ENCODE data around the gene KCTD3.

The KCTD3 gene

GRCh38 chr1:215566556-215567490, at the start of gene KCTD3:
Gene KCTD3 (plus strand): TSS chr1:215567304. CDS start chr1:215567686, 382 bp downstream.
- peak; percentile 50 for DNase-seq (ENCODE audit: low read depth)

- DNase-seq (ENCODE audit: low read depth), result peak; percentile 67
These were observed 49.6 kb upstream of the KCTD3 start for GRCh38 chr1:215517441-215517891.

GRCh38 chr1:215518594-215518993, 48.5 kb upstream of the KCTD3 start:
- DNase-seq (ENCODE audit: low read depth), result no peak

- DNase-seq (ENCODE audit: low read depth), result no peak
These were observed 45.8 kb upstream of the KCTD3 start for GRCh38 chr1:215521279-215521678.

GRCh38 chr1:215523128-215523861, 43.8 kb upstream of the KCTD3 start:
- no peak for DNase-seq (ENCODE audit: low read depth)

- DNase-seq (ENCODE audit: low read depth), result no peak
These were observed 43.2 kb upstream of the KCTD3 start for GRCh38 chr1:215523906-215524305.

GRCh38 chr1:215526147-215526845, 40.8 kb upstream of the KCTD3 start:
- DNase-seq (ENCODE audit: low read depth), result no peak

GRCh38 chr1:215526846-215527151, 40.3 kb upstream of the KCTD3 start:
- DNase-seq (ENCODE audit: low read depth), result no peak

GRCh38 chr1:215529111-215529510, 38.0 kb upstream of the KCTD3 start:
- DNase-seq (ENCODE audit: low read depth), result no peak

GRCh38 chr1:215529571-215529970, 37.5 kb upstream of the KCTD3 start:
- no peak for DNase-seq (ENCODE audit: low read depth)

GRCh38 chr1:215530401-215530984, 36.6 kb upstream of the KCTD3 start:
- no peak for DNase-seq (ENCODE audit: low read depth)

GRCh38 chr1:215539803-215540570, 27.1 kb upstream of the KCTD3 start:
- no peak for DNase-seq (ENCODE audit: low read depth)

GRCh38 chr1:215542301-215542700, 24.8 kb upstream of the KCTD3 start:
- DNase-seq (ENCODE audit: low read depth), result no peak

- peak; percentile 15 for DNase-seq (ENCODE audit: low read depth)
These were observed 23.9 kb upstream of the KCTD3 start for GRCh38 chr1:215543191-215543606.

- DNase-seq (ENCODE audit: low read depth), result no peak
These were observed 23.3 kb upstream of the KCTD3 start for GRCh38 chr1:215543806-215544205.

GRCh38 chr1:215544566-215544965, 22.5 kb upstream of the KCTD3 start:
- DNase-seq (ENCODE audit: low read depth), result no peak

GRCh38 chr1:215545096-215545495, 22.0 kb upstream of the KCTD3 start:
- no peak for DNase-seq (ENCODE audit: low read depth)

- no peak for DNase-seq (ENCODE audit: low read depth)
These were observed 20.1 kb upstream of the KCTD3 start for GRCh38 chr1:215547011-215547410.

- no peak for DNase-seq (ENCODE audit: low read depth)
These were observed 15.3 kb upstream of the KCTD3 start for GRCh38 chr1:215551806-215552205.

- DNase-seq (ENCODE audit: low read depth), result no peak
These were observed 12.2 kb upstream of the KCTD3 start for GRCh38 chr1:215554865-215555264.

GRCh38 chr1:215555531-215555930, 11.6 kb upstream of the KCTD3 start:
- DNase-seq (ENCODE audit: low read depth), result no peak

Data from GM04504 (cell line).